ENCODE measurements around the gene HNF1A. TPM values are rescaled to one million over a fixed set of nuclear protein-coding genes. Genes with fewer than 3 reads are reported as not detected.

Gene HNF1A
- total RNA-seq, 4 donors from 2014 or later = 11.8 TPM; not detected in 3

DNA sequence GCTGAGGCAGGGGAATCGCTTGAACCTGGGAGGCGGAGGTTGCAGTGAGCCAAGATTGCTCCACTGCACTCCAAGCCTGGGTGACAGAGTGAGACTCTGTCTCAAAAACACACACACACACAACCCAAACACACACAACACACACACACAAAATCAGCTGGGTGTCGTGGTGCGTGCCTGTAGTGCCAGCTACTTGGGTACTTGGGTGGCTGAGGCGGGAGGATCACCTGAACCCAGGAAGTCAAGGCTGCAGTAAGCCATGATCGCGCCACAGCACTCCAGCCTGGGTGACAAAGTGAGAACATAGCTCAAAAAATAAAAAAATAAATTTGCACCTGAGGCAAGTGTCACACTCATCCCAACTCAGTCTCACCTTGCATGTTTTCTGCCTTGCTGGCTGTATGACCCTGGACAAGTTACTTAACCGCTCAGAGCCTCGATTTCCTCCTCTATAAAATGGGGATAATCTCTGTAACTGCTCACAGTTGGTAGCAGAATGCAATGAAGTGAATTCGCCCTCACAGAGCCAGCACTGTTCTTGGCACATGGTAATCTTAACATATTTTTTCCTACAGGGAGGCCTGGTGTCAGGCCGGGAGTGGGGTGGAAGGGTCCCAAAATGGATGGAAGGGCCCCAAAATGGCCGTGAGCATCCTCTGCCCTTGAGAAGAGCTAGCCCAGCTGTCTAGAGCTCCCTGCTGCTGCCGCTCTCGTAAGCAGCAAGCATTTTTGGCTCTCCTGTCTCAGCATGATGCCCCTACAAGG is 630 bp upstream of the HNF1A start:
- Histone ChIP-seq H3K9me3 (no peaks in the 10 kb centered on the region), H3K36me3 (no peaks in the 10 kb centered on the region), H3K27ac (no peak overlapping the region), H3K27me3 (no peaks in the 10 kb centered on the region), H3K4me3 (no peak overlapping the region), H3K4me1 (no peaks in the 10 kb centered on the region)
- DNase-seq = no peak
- intact Hi-C loops (cut with DNase I; ENCODE audit: low total_unique reads) = no loop called here
- TF ChIP-seq CTCF (IDR thresholded peaks at IDR 0.05) (no peak), POLR2A (IDR thresholded peaks at IDR 0.05) (no peak)

DNA sequence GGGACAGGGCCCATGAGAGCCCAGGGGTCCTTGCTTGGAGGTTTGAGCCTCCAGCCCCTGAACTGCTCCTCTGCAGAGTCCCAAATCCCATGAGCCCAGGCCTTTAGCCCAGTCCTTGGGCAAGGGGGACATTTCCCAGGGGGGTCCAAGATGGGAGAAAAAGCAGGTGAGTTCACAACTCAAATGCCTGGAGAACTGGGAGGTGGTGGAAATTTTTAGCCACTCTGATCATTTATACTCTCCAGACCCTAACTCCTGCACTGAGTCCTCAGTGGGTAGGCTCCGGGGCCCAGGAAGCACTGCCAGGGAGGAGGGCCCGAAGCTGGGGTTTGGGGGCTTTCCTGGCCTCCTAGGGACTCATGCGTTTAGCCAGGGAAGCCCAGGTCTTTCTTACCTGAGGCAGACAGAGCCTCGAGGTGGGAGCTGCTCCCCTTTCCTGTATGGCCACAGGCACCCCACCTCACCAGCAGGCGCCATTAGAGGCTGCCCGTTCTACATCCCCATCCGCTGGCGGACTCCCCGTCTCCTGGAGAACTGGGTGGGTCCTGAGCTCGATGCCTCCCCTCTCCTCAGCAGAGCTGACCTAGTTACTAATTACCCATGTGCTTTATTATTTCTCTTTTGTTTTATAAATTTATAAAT is 998 bp downstream of the HNF1A start:
- Histone ChIP-seq H3K36me3 (no peaks in the 10 kb centered on the region), H3K27me3 (no peaks in the 10 kb centered on the region), H3K4me1 (no peaks in the 10 kb centered on the region), H3K4me3 (no peak overlapping the region), H3K27ac (no peak overlapping the region), H3K9me3 (no peaks in the 10 kb centered on the region)
- intact Hi-C loops (cut with DNase I; ENCODE audit: low total_unique reads) = no loop called here
- DNase-seq = no peak
- TF ChIP-seq CTCF (IDR thresholded peaks at IDR 0.05) = no peak
- no peak for TF ChIP-seq POLR2A (IDR thresholded peaks at IDR 0.05)

DNA sequence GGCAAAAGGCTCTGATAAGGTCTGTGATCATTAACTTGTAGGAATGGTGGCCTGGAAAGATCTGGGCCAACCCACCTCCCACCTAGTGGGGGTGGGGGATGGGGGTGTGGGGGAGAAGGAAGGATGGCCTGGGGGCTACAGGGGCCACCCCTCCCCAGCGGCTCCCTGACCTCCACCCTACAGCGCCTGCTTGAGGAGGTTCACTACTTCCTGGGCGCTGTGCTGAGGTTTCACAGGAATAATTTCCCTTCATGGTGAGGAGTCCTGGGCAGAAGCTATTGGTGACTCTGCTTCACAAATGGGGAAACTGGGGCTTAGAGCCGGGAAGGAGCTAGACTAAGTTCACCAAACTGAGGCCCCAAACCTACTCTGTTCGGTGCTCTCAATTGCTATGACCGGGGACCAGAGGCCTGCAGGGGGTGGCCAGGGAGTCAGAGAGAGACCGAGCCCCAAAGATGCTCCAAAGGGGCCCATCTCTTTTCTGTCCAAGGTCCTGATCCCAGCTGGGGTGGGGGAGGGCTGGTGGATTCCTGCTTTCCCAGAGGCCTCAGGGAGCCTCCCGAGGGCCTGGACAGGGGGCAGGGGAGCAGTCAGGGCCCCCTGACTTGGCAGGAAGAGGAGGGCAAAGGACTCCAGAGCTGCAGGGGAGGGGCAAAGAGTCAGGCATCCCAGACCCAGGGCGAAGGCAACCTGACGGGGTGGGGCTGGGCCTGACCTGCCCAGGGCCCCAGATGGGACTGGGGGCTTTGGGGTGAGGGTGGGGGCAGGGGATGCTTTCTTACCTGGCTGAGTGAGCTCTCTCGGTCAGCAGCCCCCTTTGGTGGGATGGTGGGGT is 1.7 kb downstream of the HNF1A start:
- no peak for DNase-seq
- no peak overlapping the region for H3K4me3 ChIP-seq
- no peaks in the 10 kb centered on the region for H3K9me3 ChIP-seq
- no peak overlapping the region for H3K27ac ChIP-seq
- intact Hi-C loops (cut with DNase I; ENCODE audit: low total_unique reads) = no loop called here
- TF ChIP-seq CTCF (IDR thresholded peaks at IDR 0.05) (no peak), POLR2A (IDR thresholded peaks at IDR 0.05) (no peak)
- H3K36me3 ChIP-seq = no peaks in the 10 kb centered on the region
- no peaks in the 10 kb centered on the region for H3K4me1 ChIP-seq
- no peaks in the 10 kb centered on the region for H3K27me3 ChIP-seq

DNA sequence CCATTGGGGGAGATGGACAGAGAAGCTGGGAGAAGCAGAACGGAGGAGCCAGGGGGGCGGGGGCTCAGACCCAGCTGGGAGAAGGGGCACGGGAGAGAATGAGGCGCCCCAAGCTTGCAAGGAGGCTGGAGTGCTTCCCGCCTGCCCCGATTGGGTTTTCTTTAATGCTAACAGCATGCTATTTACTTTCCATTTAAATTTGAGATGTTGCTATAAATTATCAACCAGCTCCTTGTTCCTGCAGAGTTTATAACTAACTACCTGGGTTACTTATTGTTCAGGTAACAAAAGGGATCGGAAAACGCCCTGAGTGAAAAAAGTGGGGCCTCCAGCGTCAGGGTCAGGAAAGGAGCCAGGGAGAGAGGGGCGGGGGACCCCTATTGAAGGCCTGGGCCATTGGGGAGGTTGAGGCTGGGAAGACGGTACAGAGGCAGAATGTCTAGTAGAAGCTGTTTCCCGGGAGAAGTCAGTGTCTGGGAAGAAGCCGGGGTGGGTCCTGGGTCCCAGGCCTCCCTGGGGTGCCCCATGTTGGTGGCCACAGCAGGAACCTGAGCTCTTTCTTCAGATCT is 2.5 kb downstream of the HNF1A start:
- no peak overlapping the region for H3K4me3 ChIP-seq
- DNase-seq = no peak
- intact Hi-C loops (cut with DNase I; ENCODE audit: low total_unique reads) = no loop called here
- no peaks in the 10 kb centered on the region for H3K4me1 ChIP-seq
- no peaks in the 10 kb centered on the region for H3K36me3 ChIP-seq
- H3K27me3 ChIP-seq = no peaks in the 10 kb centered on the region
- H3K27ac ChIP-seq = no peak overlapping the region
- no peaks in the 10 kb centered on the region for H3K9me3 ChIP-seq
- TF ChIP-seq POLR2A (IDR thresholded peaks at IDR 0.05) (no peak), CTCF (IDR thresholded peaks at IDR 0.05) (no peak)

Data from uterus (tissue), 4 donors.